Mammary epithelial cell (primary cell): ENCODE measurements around the gene GPR26.

Source experiments
- EZH2 ChIP-seq: IDR thresholded peaks from 2 replicates; pipeline ENCODE4 v1.6.1; 2012; ENCODE audit warnings: low read length, inconsistent platforms, borderline replicate concordance
- TF ChIP-seq, protein P1 (sequence below), 2 donors: IDR thresholded peaks in 1 of 2; conservative IDR thresholded peaks in 1 of 2; 2 replicates each; pipeline ENCODE4 v1.5.1; 2011 to 2012; ENCODE audit warnings: inconsistent platforms in 2 of 2, low read length in 2 of 2, mild to moderate bottlenecking in 2 of 2, control low read depth in 1 of 2, low read depth in 1 of 2; ENCODE audit not compliant: insufficient read depth in 1 of 2; ENCODE audit errors: extremely low read depth in 1 of 2

DNA sequence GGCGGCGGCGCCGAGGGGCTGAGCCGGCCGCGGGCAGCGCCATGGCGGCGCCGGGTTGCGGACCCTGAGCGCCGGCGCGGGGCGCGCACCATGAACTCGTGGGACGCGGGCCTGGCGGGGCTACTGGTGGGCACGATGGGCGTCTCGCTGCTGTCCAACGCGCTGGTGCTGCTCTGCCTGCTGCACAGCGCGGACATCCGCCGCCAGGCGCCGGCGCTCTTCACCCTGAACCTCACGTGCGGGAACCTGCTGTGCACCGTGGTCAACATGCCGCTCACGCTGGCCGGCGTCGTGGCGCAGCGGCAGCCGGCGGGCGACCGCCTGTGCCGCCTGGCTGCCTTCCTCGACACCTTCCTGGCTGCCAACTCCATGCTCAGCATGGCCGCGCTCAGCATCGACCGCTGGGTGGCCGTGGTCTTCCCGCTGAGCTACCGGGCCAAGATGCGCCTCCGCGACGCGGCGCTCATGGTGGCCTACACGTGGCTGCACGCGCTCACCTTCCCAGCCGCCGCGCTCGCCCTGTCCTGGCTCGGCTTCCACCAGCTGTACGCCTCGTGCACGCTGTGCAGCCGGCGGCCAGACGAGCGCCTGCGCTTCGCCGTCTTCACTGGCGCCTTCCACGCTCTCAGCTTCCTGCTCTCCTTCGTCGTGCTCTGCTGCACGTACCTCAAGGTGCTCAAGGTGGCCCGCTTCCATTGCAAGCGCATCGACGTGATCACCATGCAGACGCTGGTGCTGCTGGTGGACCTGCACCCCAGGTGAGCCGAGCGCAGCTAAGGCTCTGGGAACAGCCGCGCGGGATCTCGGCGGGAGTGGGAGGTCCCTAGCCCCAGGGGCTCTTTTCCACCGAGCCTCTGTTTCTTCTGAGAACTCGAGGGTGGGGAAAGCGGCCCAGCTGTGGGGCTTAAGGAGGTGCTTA, at the start of gene GPR26:
- TF ChIP-seq, protein P1, sequence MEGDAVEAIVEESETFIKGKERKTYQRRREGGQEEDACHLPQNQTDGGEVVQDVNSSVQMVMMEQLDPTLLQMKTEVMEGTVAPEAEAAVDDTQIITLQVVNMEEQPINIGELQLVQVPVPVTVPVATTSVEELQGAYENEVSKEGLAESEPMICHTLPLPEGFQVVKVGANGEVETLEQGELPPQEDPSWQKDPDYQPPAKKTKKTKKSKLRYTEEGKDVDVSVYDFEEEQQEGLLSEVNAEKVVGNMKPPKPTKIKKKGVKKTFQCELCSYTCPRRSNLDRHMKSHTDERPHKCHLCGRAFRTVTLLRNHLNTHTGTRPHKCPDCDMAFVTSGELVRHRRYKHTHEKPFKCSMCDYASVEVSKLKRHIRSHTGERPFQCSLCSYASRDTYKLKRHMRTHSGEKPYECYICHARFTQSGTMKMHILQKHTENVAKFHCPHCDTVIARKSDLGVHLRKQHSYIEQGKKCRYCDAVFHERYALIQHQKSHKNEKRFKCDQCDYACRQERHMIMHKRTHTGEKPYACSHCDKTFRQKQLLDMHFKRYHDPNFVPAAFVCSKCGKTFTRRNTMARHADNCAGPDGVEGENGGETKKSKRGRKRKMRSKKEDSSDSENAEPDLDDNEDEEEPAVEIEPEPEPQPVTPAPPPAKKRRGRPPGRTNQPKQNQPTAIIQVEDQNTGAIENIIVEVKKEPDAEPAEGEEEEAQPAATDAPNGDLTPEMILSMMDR (conservative IDR thresholded peaks at IDR 0.05 in 1 of 2, IDR thresholded peaks at IDR 0.05 in 1 of 2; ENCODE audit: extremely low read depth in 1 of 2, insufficient read depth in 1 of 2, low read depth in 1 of 2, low read length in 2 of 2): no peak
- TF ChIP-seq EZH2: no peak
